Smooth muscle cell (in vitro differentiated cells): Measurements from ENCODE around the gene ATP4B. TPM values are rescaled to one million over a fixed set of nuclear protein-coding genes. Genes with fewer than 3 reads are reported as not detected.

ENCODE experiments used
- DNase-seq: peaks from one replicate; lab custom pipeline; 2025; ENCODE audit not compliant: unreplicated experiment; lab: John Stamatoyannopoulos, UW
- H2AFZ ChIP-seq: fragments of 200-600 bp; sonication (generic); 2 replicates; pipeline ENCODE4 v1.6.0; 2016; ENCODE audit warnings: antibody characterized with exemption, low read depth, mild to moderate bottlenecking
- H3F3A ChIP-seq: fragments of 200-600 bp; sonication (generic); 2 replicates; pipeline ENCODE4 v1.6.0; 2017; ENCODE audit warnings: antibody characterized with exemption, low read depth
- H3K27ac ChIP-seq: fragments of 200-600 bp; sonication (generic); 2 replicates; pipeline ENCODE4 v1.5.1; 2016; ENCODE audit warnings: low read depth, mild to moderate bottlenecking
- H3K27me3 ChIP-seq: fragments of 200-600 bp; sonication (generic); 2 replicates; pipeline ENCODE4 v1.6.1; 2016; ENCODE audit warnings: low read depth, mild to moderate bottlenecking
- H3K36me3 ChIP-seq: fragments of 200-600 bp; sonication (generic); 2 replicates; pipeline ENCODE4 v1.5.1; 2016; ENCODE audit warnings: low read depth
- H3K4me1 ChIP-seq: fragments of 200-600 bp; sonication (generic); 2 replicates; pipeline ENCODE4 v1.5.1; 2016; ENCODE audit warnings: low read depth
- H3K4me2 ChIP-seq: fragments of 200-600 bp; sonication (generic); 2 replicates; pipeline ENCODE4 v1.6.0; 2016; ENCODE audit warnings: mild to moderate bottlenecking
- H3K4me3 ChIP-seq: fragments of 200-600 bp; sonication (generic); 2 replicates; pipeline ENCODE4 v1.5.1; 2016; ENCODE audit warnings: mild to moderate bottlenecking
- H3K79me2 ChIP-seq: fragments of 200-600 bp; sonication (generic); 2 replicates; pipeline ENCODE4 v1.6.0; 2016; ENCODE audit warnings: low read depth, mild to moderate bottlenecking
- H3K9ac ChIP-seq: fragments of 200-600 bp; sonication (generic); 2 replicates; pipeline ENCODE4 v1.6.0; 2016; ENCODE audit warnings: low read depth
- H3K9me3 ChIP-seq: fragments of 200-600 bp; sonication (generic); replicated peaks from 2 replicates; pipeline ENCODE4 v1.5.1; 2016; ENCODE audit warnings: low read depth
- H4K20me1 ChIP-seq: fragments of 200-600 bp; sonication (generic); 2 replicates; pipeline ENCODE4 v1.6.0; 2016; ENCODE audit warnings: low read depth
- WGBS: methylation state at CpG from one replicate; pipeline ENCODE4 v1.1.7; 2016; ENCODE audit warnings: low lambda C conversion rate; 5-methylcytosine and 5-hydroxymethylcytosine counted together
- polyA plus RNA-seq: library from polyadenylated mRNA; unstranded; fragments of >200 nt; fragmentation: Nextera tagmentation; extraction: Ambion mirVana; gene quantifications from 2 replicates; pipeline ENCODE4 v1.2.1, GENCODE V29; 2016
- total RNA-seq: library from RNA; depleted of rRNA; stranded (reverse); fragments of >200 nt; gene quantifications from 2 replicates; pipeline ENCODE4 v1.2.3, GENCODE V29; 2014
- TF ChIP-seq, protein P1 (sequence below): fragments of 200-600 bp; sonication (generic); IDR thresholded peaks from 2 replicates; pipeline ENCODE4 v1.5.1; 2017; ENCODE audit warnings: borderline replicate concordance, mild to moderate bottlenecking, antibody characterized with exemption; ENCODE audit not compliant: insufficient read depth, poor library complexity, severe bottlenecking

The ATP4B gene
- total and polyA plus RNA-seq, 2 experiments from 2014 or later = not detected

DNA sequence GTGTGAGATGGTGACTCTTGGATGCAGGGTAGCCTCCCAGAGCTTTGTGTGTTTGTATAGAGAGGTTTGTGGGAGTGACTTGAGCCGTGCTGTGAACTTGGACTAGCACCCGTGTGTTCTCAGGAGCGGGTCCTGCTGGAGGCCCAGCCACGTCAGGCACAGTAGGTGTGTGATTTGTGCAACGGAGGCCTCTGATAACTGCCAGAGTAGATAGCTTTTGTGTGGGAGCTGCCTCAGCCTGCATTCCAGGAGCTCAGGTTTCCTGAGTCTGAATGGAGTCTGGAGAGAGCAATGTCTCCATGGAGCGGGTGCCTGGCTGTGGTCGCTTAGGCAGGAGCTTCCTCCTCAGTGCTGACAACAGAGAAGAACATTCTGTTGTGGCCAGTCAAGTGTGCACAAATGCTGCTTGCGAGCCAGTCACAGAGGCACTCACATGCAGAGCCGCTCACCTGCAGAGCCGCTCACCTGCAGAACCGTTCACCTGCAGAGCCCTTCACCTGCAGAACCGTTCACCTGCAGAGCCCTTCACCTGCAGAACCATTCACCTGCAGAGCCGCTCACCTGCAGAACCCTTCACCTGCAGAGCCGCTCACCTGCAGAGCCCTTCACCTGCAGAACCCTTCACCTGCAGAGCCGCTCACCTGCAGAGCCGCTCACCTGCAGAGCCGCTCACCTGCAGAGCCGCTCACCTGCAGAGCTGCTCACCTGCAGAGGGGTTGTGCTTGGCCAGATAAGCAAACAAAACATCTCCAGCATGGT lies 40.8 kb downstream of the ATP4B start:
- 74% methylated on average over 18 of the region's 18 CpGs for WGBS
- Histone ChIP-seq H3K4me1 (peaks cover 10% of the 10 kb centered on the region), H3K79me2 (peaks cover 12% of the 10 kb centered on the region), H3K4me3 (no peak overlapping the region), H3K27me3 (no peaks in the 10 kb centered on the region), H2AFZ (no peak overlapping the region), H3K9me3 (no peaks in the 10 kb centered on the region), H3K4me2 (no peak overlapping the region), H4K20me1 (peaks cover 89% of the 10 kb centered on the region), H3K36me3 (no peaks in the 10 kb centered on the region), H3K9ac (no peak overlapping the region), H3F3A (no peaks in the 10 kb centered on the region), H3K27ac (no peak overlapping the region)
- no peak for DNase-seq
- TF ChIP-seq, protein P1, sequence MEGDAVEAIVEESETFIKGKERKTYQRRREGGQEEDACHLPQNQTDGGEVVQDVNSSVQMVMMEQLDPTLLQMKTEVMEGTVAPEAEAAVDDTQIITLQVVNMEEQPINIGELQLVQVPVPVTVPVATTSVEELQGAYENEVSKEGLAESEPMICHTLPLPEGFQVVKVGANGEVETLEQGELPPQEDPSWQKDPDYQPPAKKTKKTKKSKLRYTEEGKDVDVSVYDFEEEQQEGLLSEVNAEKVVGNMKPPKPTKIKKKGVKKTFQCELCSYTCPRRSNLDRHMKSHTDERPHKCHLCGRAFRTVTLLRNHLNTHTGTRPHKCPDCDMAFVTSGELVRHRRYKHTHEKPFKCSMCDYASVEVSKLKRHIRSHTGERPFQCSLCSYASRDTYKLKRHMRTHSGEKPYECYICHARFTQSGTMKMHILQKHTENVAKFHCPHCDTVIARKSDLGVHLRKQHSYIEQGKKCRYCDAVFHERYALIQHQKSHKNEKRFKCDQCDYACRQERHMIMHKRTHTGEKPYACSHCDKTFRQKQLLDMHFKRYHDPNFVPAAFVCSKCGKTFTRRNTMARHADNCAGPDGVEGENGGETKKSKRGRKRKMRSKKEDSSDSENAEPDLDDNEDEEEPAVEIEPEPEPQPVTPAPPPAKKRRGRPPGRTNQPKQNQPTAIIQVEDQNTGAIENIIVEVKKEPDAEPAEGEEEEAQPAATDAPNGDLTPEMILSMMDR = no peak

DNA sequence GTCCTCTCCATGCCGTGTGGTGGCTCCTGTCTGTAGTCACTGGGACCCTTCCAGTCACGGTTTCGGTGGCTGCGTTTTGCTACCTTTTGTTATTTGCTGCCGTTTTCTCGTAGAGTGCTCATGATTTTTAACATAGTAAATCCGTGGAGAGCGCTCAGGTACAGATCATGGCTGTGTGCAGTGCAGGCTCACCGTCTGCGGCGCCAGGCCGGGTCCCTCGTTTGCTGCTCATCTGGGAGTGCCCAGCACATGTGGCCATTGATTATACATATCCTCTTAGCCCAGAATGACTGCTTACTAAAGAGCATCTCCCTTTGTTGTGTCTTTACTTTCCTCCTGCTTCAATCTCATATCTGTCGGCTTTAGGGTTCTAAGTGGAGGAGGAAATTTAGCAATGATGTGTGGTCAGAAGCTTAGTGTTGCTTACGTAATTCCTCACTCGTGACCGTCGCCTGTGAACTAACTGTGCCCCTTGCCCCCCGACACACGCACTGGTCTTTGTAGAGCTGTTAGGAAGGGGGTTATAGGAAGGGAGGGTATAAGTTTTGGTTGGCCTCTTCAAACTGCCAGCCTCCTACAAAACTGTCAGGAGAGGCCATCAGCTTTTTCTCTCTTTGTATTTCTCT lies 41.6 kb downstream of the ATP4B start:
- Histone ChIP-seq H3F3A (no peaks in the 10 kb centered on the region), H3K9ac (no peak overlapping the region), H4K20me1 (peaks cover 90% of the 10 kb centered on the region), H3K4me3 (no peak overlapping the region), H3K36me3 (no peaks in the 10 kb centered on the region), H3K27me3 (no peaks in the 10 kb centered on the region), H3K4me2 (no peak overlapping the region), H2AFZ (no peak overlapping the region), H3K4me1 (peaks cover 10% of the 10 kb centered on the region), H3K27ac (no peak overlapping the region), H3K79me2 (peaks cover 20% of the 10 kb centered on the region), H3K9me3 (no peaks in the 10 kb centered on the region)
- TF ChIP-seq, protein P1 = no peak
- WGBS = 90% methylated on average over 20 of the region's 20 CpGs
- DNase-seq = no peak

DNA sequence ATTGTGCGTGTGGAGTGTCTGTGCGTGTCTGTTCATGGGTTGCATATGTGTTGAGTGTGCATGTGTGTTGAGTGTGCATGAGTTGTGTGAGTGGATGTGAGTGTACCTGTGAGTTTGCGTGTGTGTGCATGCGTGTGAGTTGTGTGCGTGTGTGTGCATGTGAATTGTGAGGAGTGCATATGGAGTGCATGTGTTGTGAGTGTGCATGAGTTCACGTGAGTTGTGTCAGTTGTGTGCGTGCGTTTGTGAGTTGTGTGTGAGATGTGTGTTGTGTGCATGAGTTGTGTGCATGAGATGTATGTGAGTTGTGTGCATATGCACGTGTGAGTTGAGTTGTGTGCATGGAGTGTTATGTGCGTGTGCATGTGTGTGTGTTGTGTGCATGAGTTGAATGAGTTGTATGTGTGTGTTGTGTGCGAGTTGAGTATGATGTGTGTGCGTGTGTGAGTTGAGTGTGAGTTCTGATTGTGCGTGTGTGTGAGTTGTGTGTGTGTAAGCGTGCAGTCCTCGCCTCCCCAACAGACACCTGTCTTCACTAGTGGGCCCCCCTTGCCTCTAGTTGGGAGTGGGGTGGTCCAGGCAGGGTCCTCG lies 44.1 kb downstream of the ATP4B start:
- WGBS = 100% methylated on average over 15 of the region's 16 CpGs
- Histone ChIP-seq H3K4me2 (no peak overlapping the region), H3F3A (no peaks in the 10 kb centered on the region), H3K27ac (no peak overlapping the region), H2AFZ (no peak overlapping the region), H3K4me1 (peaks cover 10% of the 10 kb centered on the region), H3K79me2 (peaks cover 26% of the 10 kb centered on the region), H3K4me3 (no peak overlapping the region), H3K36me3 (no peaks in the 10 kb centered on the region), H3K27me3 (no peaks in the 10 kb centered on the region), H3K9me3 (no peaks in the 10 kb centered on the region), H3K9ac (no peak overlapping the region), H4K20me1 (peaks cover 92% of the 10 kb centered on the region)
- TF ChIP-seq, protein P1 = no peak
- no peak for DNase-seq
